ENCODE measurements around the gene PHF2. TPM values are rescaled to one million over a fixed set of nuclear protein-coding genes. Genes with fewer than 3 reads are reported as not detected.

The PHF2 gene
- total RNA-seq, 1 experiment from 2014 or later, result 17.4 TPM

GRCh38 chr9:93540305-93540704, 36.1 kb upstream of the PHF2 start:
- no peak overlapping the region for H2AFZ ChIP-seq (ENCODE audit: low read length)
- no peak for TF ChIP-seq CTCF (conservative IDR thresholded peaks at IDR 0.05)
- H3K27ac ChIP-seq (ENCODE audit: insufficient read length, low read depth, low read length), result no peak overlapping the region
- no peaks in the 10 kb centered on the region for H3K79me2 ChIP-seq (ENCODE audit: insufficient read depth, low read length)
- no peaks in the 10 kb centered on the region; the same call in 1 of the 2 replicates for H3K4me1 ChIP-seq (ENCODE audit: insufficient read depth, low read length)
- no peak overlapping the region for H3K23ac ChIP-seq (ENCODE audit: insufficient read length, low read depth, low read length)
- WGBS (ENCODE audit: extremely low coverage, insufficient read length, low lambda C conversion rate), result no CpG with 5 or more reads among the region's 8 CpGs
- H4K91ac ChIP-seq (ENCODE audit: insufficient read length, low read depth, low read length), result no peak overlapping the region
- H3K14ac ChIP-seq (ENCODE audit: insufficient read depth, low read length), result no peak overlapping the region
- H4K20me1 ChIP-seq (ENCODE audit: control insufficient read depth, insufficient read depth, insufficient read length), result no peaks in the 10 kb centered on the region
- no peaks in the 10 kb centered on the region for H3K27me3 ChIP-seq (ENCODE audit: insufficient read depth, low read length)
- H3K4me3 Mint-ChIP-seq, result no peak overlapping the region
- H3T11ph ChIP-seq (ENCODE audit: low read length), result no peak overlapping the region
- no peak overlapping the region for H3K9ac ChIP-seq (ENCODE audit: extremely low read depth, insufficient read length, low read length)
- peak overlapping the region in 1 of 3 experiments; percentile 49; a peak in 1 of 7 replicates for H3K27ac Mint-ChIP-seq
- no peak for DNase-seq
- no peak overlapping the region for H2AK5ac ChIP-seq (ENCODE audit: insufficient read length, low read length)
- no peak overlapping the region for H2BK120ac ChIP-seq (ENCODE audit: low read depth, low read length, poor library complexity, severe bottlenecking)
- no peak overlapping the region for H2BK20ac ChIP-seq (ENCODE audit: low read depth, low read length, poor library complexity, severe bottlenecking)
- no peak overlapping the region for H3K4ac ChIP-seq (ENCODE audit: low read depth, low read length)
- H3K27me3 Mint-ChIP-seq (ENCODE audit: low read depth), result no peaks in the 10 kb centered on the region
- no peak overlapping the region for H2BK5ac ChIP-seq (ENCODE audit: insufficient read length, low read length)
- H2BK12ac ChIP-seq (ENCODE audit: insufficient read length, low read depth, low read length), result no peak overlapping the region
- H3K18ac ChIP-seq (ENCODE audit: insufficient read length, low read depth, low read length), result no peak overlapping the region
- no peaks in the 10 kb centered on the region for H3K9me3 ChIP-seq (ENCODE audit: control insufficient read depth, low read depth, low read length)
- H3K4me1 Mint-ChIP-seq, result peaks cover 5 to 10% of the 10 kb centered on the region in 2 experiments; a peak in 3 of 4 replicates
- no peaks in the 10 kb centered on the region for H3K9me3 Mint-ChIP-seq
- H3K4me2 ChIP-seq (ENCODE audit: insufficient read depth, insufficient read length, low read length), result no peak overlapping the region
- H4K8ac ChIP-seq (replicated peaks; ENCODE audit: insufficient read length, low read depth, low read length), result no peak overlapping the region
- H3K36me3 Mint-ChIP-seq (ENCODE audit: insufficient read depth in 1 of 3, low read depth in 3 of 3), result peaks cover 14 to 56% (median 14%) of the 10 kb centered on the region in 3 experiments; a peak in 6 of 7 replicates
- H2BK15ac ChIP-seq (ENCODE audit: low read depth, low read length), result no peak overlapping the region
- H3K79me1 ChIP-seq (ENCODE audit: insufficient read depth, low read depth, low read length, poor library complexity, severe bottlenecking), result no peaks in the 10 kb centered on the region
- H4K5ac ChIP-seq (ENCODE audit: insufficient read length, low read depth, low read length), result no peak overlapping the region
- no peak overlapping the region for H3K56ac ChIP-seq (ENCODE audit: insufficient read length, low read depth, low read length)
- no peaks in the 10 kb centered on the region for H3K23me2 ChIP-seq (ENCODE audit: insufficient read length, low read depth, low read length, poor library complexity, severe bottlenecking)

Measured in H9 (cell line).